Mesenteric fat pad (tissue), 1 donor: ENCODE data around the gene ACVR1. TPM values are rescaled to one million over a fixed set of nuclear protein-coding genes. Genes with fewer than 3 reads are reported as not detected.
"Not testable (repeated sequence)": the region's sequence is repeated elsewhere in the genome, so short reads cannot be mapped to it uniquely, and the experiment has no call there.

Source experiments
- DNase-seq: peaks from one replicate; pipeline ENCODE4 v3.0.0-alpha.2; 2020; ENCODE audit warnings: low spot score
- total RNA-seq: library from RNA; stranded (reverse); fragmentation: NEBNext Ultra II Directional; extraction: Animal tissue kit (Norgen Biotek cat#: 25700); gene quantifications from one replicate; pipeline ENCODE4 v1.2.1, GENCODE V29; 2021
- donor health status: DM: yes; HTN: yes; CAD: no.

ACVR1 gene
- total RNA-seq, 1 donor from 2014 or later: 37.7 TPM

- DNase-seq: no peak
These were observed 18.7 kb upstream of the ACVR1 start for GRCh38 chr2:157894694-157895435.

GRCh38 chr2:157893611-157894010 lies 17.5 kb upstream of the ACVR1 start:
- no peak for DNase-seq

GRCh38 chr2:157891643-157892041 lies 15.5 kb upstream of the ACVR1 start:
- no peak for DNase-seq

- no peak for DNase-seq
These were observed 15.0 kb upstream of the ACVR1 start for GRCh38 chr2:157890969-157891642.

GRCh38 chr2:157887946-157888345 lies 11.8 kb upstream of the ACVR1 start:
- DNase-seq: no peak

GRCh38 chr2:157884533-157884932 lies 8.4 kb upstream of the ACVR1 start:
- DNase-seq: not testable (repeated sequence)

GRCh38 chr2:157880927-157881326 lies 4.8 kb upstream of the ACVR1 start:
- no peak for DNase-seq

- no peak for DNase-seq
These were observed 1.8 kb upstream of the ACVR1 start for GRCh38 chr2:157877761-157878400.

- no peak for DNase-seq
These were observed 632 bp upstream of the ACVR1 start for GRCh38 chr2:157876786-157877138.

GRCh38 chr2:157875641-157876065 lies 477 bp downstream of the ACVR1 start:
- no peak for DNase-seq

GRCh38 chr2:157874997-157875640 lies 1.0 kb downstream of the ACVR1 start:
- no peak for DNase-seq

- DNase-seq: no peak
These were observed 1.8 kb downstream of the ACVR1 start for GRCh38 chr2:157874348-157874747.

- DNase-seq: no peak
These were observed 3.3 kb downstream of the ACVR1 start for GRCh38 chr2:157872791-157873190.

GRCh38 chr2:157871415-157871814 lies 4.7 kb downstream of the ACVR1 start:
- no peak for DNase-seq

GRCh38 chr2:157868993-157869392 lies 7.1 kb downstream of the ACVR1 start:
- DNase-seq: no peak

GRCh38 chr2:157867703-157868102 lies 8.4 kb downstream of the ACVR1 start:
- DNase-seq: no peak

- no peak for DNase-seq
These were observed 9.2 kb downstream of the ACVR1 start for GRCh38 chr2:157866666-157867642.

- DNase-seq: no peak
These were observed 9.9 kb downstream of the ACVR1 start for GRCh38 chr2:157866202-157866601.

GRCh38 chr2:157864857-157865430 lies 11.2 kb downstream of the ACVR1 start:
- DNase-seq: no peak

GRCh38 chr2:157858846-157859245 lies 17.3 kb downstream of the ACVR1 start:
- DNase-seq: no peak
